NCI-H2171 treated with DMSO at 0.1 percent for 48 hours (cell line): ENCODE data around the gene LSS.
A peak's percentile ranks its signal among the peaks of the same experiment; 100 is the strongest.

ENCODE experiments used
- DNase-seq: peaks from one replicate; lab custom pipeline; 2025; lab: John Stamatoyannopoulos, UW

The LSS gene

GRCh38 chr21:46152927-46153246, 75.7 kb downstream of the LSS start:
- DNase-seq = no peak

- no peak for DNase-seq
Measured at GRCh38 chr21:46151989-46152926, 76.3 kb downstream of the LSS start.

- no peak for DNase-seq
Measured at GRCh38 chr21:46151261-46151988, 77.1 kb downstream of the LSS start.

- no peak for DNase-seq
Measured at GRCh38 chr21:46150491-46151121, 78.0 kb downstream of the LSS start.

GRCh38 chr21:46150073-46150472, 78.5 kb downstream of the LSS start:
- no peak for DNase-seq

GRCh38 chr21:46149205-46149901, 79.2 kb downstream of the LSS start:
- no peak for DNase-seq

GRCh38 chr21:46148106-46148505, 80.5 kb downstream of the LSS start:
- no peak for DNase-seq

GRCh38 chr21:46147429-46147828, 81.1 kb downstream of the LSS start:
- peak; percentile 38 for DNase-seq

- no peak for DNase-seq
Measured at GRCh38 chr21:46146856-46147255, 81.7 kb downstream of the LSS start.

GRCh38 chr21:46145840-46146691, 82.5 kb downstream of the LSS start:
- DNase-seq = no peak

GRCh38 chr21:46145159-46145839, 83.3 kb downstream of the LSS start:
- DNase-seq = no peak

GRCh38 chr21:46144464-46145070, 84.0 kb downstream of the LSS start:
- DNase-seq = peak; percentile 76

GRCh38 chr21:46142582-46143473, 85.7 kb downstream of the LSS start:
- DNase-seq = no peak

- no peak for DNase-seq
Measured at GRCh38 chr21:46141767-46142581, 86.6 kb downstream of the LSS start.

GRCh38 chr21:46140352-46141003, 88.1 kb downstream of the LSS start:
- DNase-seq = peak; percentile 80

GRCh38 chr21:46139686-46140085, 88.9 kb downstream of the LSS start:
- no peak for DNase-seq

- DNase-seq = no peak
Measured at GRCh38 chr21:46138383-46138970, 90.1 kb downstream of the LSS start.
